Measurements from ENCODE around the gene CD79B. TPM values are rescaled to one million over a fixed set of nuclear protein-coding genes. Genes with fewer than 3 reads are reported as not detected.
"Not testable (repeated sequence)": the region's sequence is repeated elsewhere in the genome, so short reads cannot be mapped to it uniquely, and the experiment has no call there.

The CD79B gene
- polyA plus RNA-seq, 1 of the 3 experiments (the other 2 are of a cell fraction) = 0.10 TPM

DNA sequence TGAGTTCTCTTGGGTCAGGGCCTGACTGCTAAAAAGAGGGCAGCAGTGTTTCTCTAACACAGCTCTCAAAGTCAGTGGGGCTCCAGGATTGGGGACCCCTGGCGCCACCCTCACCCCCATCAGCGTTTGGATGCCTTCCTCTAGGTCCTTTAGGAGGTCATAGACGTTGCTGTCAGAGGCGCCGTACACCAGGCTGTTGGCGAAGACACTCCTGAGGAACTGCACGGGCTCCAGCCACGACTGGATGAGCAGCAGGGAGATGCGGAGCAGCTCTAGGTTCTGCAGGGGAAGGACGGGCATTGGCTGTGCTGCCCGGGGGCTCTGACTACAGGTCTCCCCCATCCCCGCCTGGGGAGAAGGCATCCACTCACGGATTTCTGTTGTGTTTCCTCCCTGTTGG, 14.5 kb downstream of the CD79B start:
- H3K9me2 ChIP-seq = no peaks in the 10 kb centered on the region
- H3K4me3 ChIP-seq (ENCODE audit: low read depth in 2 of 2, low read length in 1 of 2) = no peak overlapping the region
- H3K36me3 ChIP-seq (replicated peaks in 1 of 2; ENCODE audit: control insufficient read depth in 1 of 2, insufficient read depth in 2 of 2, low read length in 1 of 2) = no peaks in the 10 kb centered on the region
- TF ChIP-seq FOSL2 (IDR thresholded peaks at IDR 0.05; ENCODE audit: borderline replicate concordance, low read depth) (no peak), POLR2AphosphoS5 (IDR thresholded peaks at IDR 0.05; ENCODE audit: low read depth, low read length) (no peak), ZBTB33 (IDR thresholded peaks at IDR 0.05; ENCODE audit: borderline replicate concordance, low read depth) (no peak), RXRA (IDR thresholded peaks at IDR 0.05; ENCODE audit: borderline replicate concordance, low read depth) (no peak), TAF1 (IDR thresholded peaks at IDR 0.05; ENCODE audit: borderline replicate concordance, low read depth, low read length) (no peak), GABPA (IDR thresholded peaks at IDR 0.05; ENCODE audit: low read depth) (no peak), RCOR1 (IDR thresholded peaks at IDR 0.05; ENCODE audit: low read length) (no peak)
- TF ChIP-seq, protein P1, sequence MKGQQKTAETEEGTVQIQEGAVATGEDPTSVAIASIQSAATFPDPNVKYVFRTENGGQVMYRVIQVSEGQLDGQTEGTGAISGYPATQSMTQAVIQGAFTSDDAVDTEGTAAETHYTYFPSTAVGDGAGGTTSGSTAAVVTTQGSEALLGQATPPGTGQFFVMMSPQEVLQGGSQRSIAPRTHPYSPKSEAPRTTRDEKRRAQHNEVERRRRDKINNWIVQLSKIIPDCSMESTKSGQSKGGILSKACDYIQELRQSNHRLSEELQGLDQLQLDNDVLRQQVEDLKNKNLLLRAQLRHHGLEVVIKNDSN (IDR thresholded peaks at IDR 0.05; ENCODE audit: borderline replicate concordance, low read depth) = no peak
- TF ChIP-seq, protein P2, sequence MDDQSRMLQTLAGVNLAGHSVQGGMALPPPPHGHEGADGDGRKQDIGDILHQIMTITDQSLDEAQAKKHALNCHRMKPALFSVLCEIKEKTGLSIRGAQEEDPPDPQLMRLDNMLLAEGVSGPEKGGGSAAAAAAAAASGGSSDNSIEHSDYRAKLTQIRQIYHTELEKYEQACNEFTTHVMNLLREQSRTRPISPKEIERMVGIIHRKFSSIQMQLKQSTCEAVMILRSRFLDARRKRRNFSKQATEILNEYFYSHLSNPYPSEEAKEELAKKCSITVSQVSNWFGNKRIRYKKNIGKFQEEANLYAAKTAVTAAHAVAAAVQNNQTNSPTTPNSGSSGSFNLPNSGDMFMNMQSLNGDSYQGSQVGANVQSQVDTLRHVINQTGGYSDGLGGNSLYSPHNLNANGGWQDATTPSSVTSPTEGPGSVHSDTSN (IDR thresholded peaks at IDR 0.05) = no peak
- TF ChIP-seq, protein P3, sequence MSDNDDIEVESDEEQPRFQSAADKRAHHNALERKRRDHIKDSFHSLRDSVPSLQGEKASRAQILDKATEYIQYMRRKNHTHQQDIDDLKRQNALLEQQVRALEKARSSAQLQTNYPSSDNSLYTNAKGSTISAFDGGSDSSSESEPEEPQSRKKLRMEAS (IDR thresholded peaks at IDR 0.05; ENCODE audit: low read depth) = no peak
- no peaks in the 10 kb centered on the region for H3K9me3 ChIP-seq
- no peak overlapping the region for H3K9ac ChIP-seq
- DNase-seq = no peak
- no peak overlapping the region for H3K27ac ChIP-seq (ENCODE audit: low read depth in 2 of 2, low read length in 1 of 2)
- ChIA-PET POLR2A (interaction anchor here (1.5 kb wide), 1 partner anchor 212 kb away, joined by 3 read pairs; the partner anchor contains the start of gene ERN1), CTCF (interaction anchor here (1.7 to 6.7 kb wide), 16 partner anchors 14 to 502 kb away, joined by 6 to 214 read pairs (median 30); partner anchors contain the start of genes CD79B, ERN1 and PRR29)
- H3F3A ChIP-seq (replicated peaks; ENCODE audit: insufficient read depth) = no peaks in the 10 kb centered on the region
- H3K4me2 ChIP-seq = no peak overlapping the region
- no peaks in the 10 kb centered on the region for H4K20me1 ChIP-seq (ENCODE audit: insufficient read depth)
- H3K4me1 ChIP-seq (ENCODE audit: control insufficient read depth in 1 of 2, insufficient read depth in 2 of 2, low read depth in 1 of 2, low read length in 1 of 2) = no peaks in the 10 kb centered on the region
- WGBS (ENCODE audit: low lambda C conversion rate) = 50% methylated on average over 13 of the region's 13 CpGs
- H3K27me3 ChIP-seq (ENCODE audit: insufficient read depth) = peaks cover 46% of the 10 kb centered on the region
- no peaks in the 10 kb centered on the region for H3K79me2 ChIP-seq (ENCODE audit: insufficient read depth)
- no peak overlapping the region for H2AFZ ChIP-seq (ENCODE audit: low read depth)

DNA sequence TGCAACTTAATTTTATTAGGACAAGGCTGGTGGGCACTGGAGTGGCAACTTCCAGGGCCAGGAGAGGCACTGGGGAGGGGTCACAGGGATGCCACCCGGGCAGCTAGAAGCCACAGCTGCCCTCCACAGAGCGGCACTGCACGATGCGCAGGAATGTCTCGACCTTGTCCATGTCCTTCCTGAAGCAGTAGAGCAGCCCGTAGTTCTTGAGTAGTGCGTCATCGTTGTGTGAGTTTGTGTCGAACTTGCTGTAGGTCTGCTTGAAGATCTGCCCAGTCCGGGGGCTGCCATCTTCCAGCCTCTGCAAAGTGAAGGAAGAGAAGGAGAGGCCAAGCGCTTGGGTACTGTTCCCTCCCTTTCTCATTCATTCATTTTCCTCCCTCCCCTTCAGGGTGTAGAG, 14.9 kb downstream of the CD79B start:
- H3K4me1 ChIP-seq (ENCODE audit: control insufficient read depth in 1 of 2, insufficient read depth in 2 of 2, low read depth in 1 of 2, low read length in 1 of 2); H3K9me2 ChIP-seq; H3K4me2 ChIP-seq; DNase-seq; H3K79me2 ChIP-seq (ENCODE audit: insufficient read depth); H3K9me3 ChIP-seq; H3K27ac ChIP-seq (ENCODE audit: low read depth in 2 of 2, low read length in 1 of 2); H3K36me3 ChIP-seq (replicated peaks in 1 of 2; ENCODE audit: control insufficient read depth in 1 of 2, insufficient read depth in 2 of 2, low read length in 1 of 2); H4K20me1 ChIP-seq (ENCODE audit: insufficient read depth); H3K9ac ChIP-seq; H3K4me3 ChIP-seq (ENCODE audit: low read depth in 2 of 2, low read length in 1 of 2); H3F3A ChIP-seq (replicated peaks; ENCODE audit: insufficient read depth); H2AFZ ChIP-seq (ENCODE audit: low read depth): not testable (repeated sequence)
- 71% methylated on average over 11 of the region's 11 CpGs for WGBS (ENCODE audit: low lambda C conversion rate)
- ChIA-PET CTCF (interaction anchor here (3.4 to 6.7 kb wide), 9 partner anchors 14 to 215 kb away, joined by 27 to 214 read pairs (median 63); partner anchors contain the start of genes CD79B, ERN1 and PRR29), POLR2A (interaction anchor here (1.5 kb wide), 1 partner anchor 213 kb away, joined by 3 read pairs; the partner anchor contains the start of gene ERN1)
- H3K27me3 ChIP-seq (ENCODE audit: insufficient read depth) = peaks cover 50% of the 10 kb centered on the region
